OCI-LY7 (cell line): ENCODE data around the gene KRT36. TPM values are rescaled to one million over a fixed set of nuclear protein-coding genes. Genes with fewer than 3 reads are reported as not detected.

ENCODE experiments used
- BruUV-seq: library from RNA; stranded (reverse); fragments of 400-500 nt; replicated peaks from 2 replicates; lab custom pipeline; 2021; lab: Mats Ljungman, UMichigan
- CTCF ChIA-PET: fragments of 300-600 bp; sonication (Branson Sonifier 250); formaldehyde crosslinking; loops from one replicate; lab custom pipeline; 2022; ENCODE audit warnings: antibody characterized with exemption; ENCODE audit not compliant: unreplicated experiment; lab: Charles Lee
- POLR2A ChIA-PET: fragments of 300-600 bp; sonication (Branson Sonifier 250); formaldehyde crosslinking; loops from one replicate; lab custom pipeline; 2022; ENCODE audit warnings: antibody characterized with exemption; lab: Charles Lee
- DNase-seq: peaks from one replicate; pipeline ENCODE4 v3.0.0-alpha.2; 2015; ENCODE audit warnings: low spot score
- H2AFZ ChIP-seq: fragments of 200-600 bp; sonication (generic), shearing (Covaris generic); 2 replicates; pipeline ENCODE4 v1.6.1; 2014; ENCODE audit warnings: mild to moderate bottlenecking, antibody characterized with exemption, low read length, moderate library complexity
- H3K27ac ChIP-seq: fragments of 200-600 bp; sonication (generic); 2 replicates; pipeline ENCODE4 v1.5.1; 2014; ENCODE audit warnings: mixed run types, low read depth, mild to moderate bottlenecking, moderate library complexity, low read length, inconsistent platforms; ENCODE audit not compliant: poor library complexity, severe bottlenecking
- H3K36me3 ChIP-seq: fragments of 200-600 bp; sonication (generic); 2 replicates; pipeline ENCODE4 v1.6.1; 2014; ENCODE audit warnings: mild to moderate bottlenecking, antibody characterized with exemption, low read length, moderate library complexity, mixed read lengths; ENCODE audit not compliant: insufficient read depth
- H3K4me1 ChIP-seq: fragments of 200-600 bp; sonication (generic); 2 replicates; pipeline ENCODE4 v1.5.1; 2014; ENCODE audit warnings: mild to moderate bottlenecking, low read length; ENCODE audit not compliant: insufficient read depth, poor library complexity, severe bottlenecking
- H3K4me2 ChIP-seq: fragments of 200-600 bp; sonication (generic); 2 replicates; pipeline ENCODE4 v1.6.1; 2014; ENCODE audit warnings: mild to moderate bottlenecking, low read length
- H3K4me3 ChIP-seq: fragments of 200-600 bp; sonication (generic); 2 replicates; pipeline ENCODE4 v1.5.1; 2014; ENCODE audit warnings: mild to moderate bottlenecking, low read depth, low read length; ENCODE audit not compliant: poor library complexity, severe bottlenecking
- H3K79me2 ChIP-seq: fragments of 200-600 bp; sonication (generic); 2 replicates; pipeline ENCODE4 v1.6.1; 2016; ENCODE audit warnings: low read depth, mild to moderate bottlenecking, low read length, moderate library complexity, mixed read lengths; ENCODE audit not compliant: insufficient read depth
- H3K9me2 ChIP-seq: fragments of 200-600 bp; sonication (generic); 2 replicates; pipeline ENCODE4 v1.6.1; 2016; ENCODE audit warnings: mild to moderate bottlenecking, low read length, mixed read lengths; ENCODE audit not compliant: insufficient read depth
- H3K9me3 ChIP-seq: fragments of 200-600 bp; sonication (generic); 2 replicates; pipeline ENCODE4 v1.6.1; 2014; ENCODE audit warnings: mild to moderate bottlenecking, mixed run types, low read length, mixed read lengths
- H4K20me1 ChIP-seq: fragments of 200-600 bp; sonication (generic); 2 replicates; pipeline ENCODE4 v1.6.1; 2014; ENCODE audit warnings: mild to moderate bottlenecking, antibody characterized with exemption, low read length, moderate library complexity, mixed read lengths; ENCODE audit not compliant: insufficient read depth
- EZH2phosphoT487 ChIP-seq: fragments of 200-600 bp; sonication (generic); IDR thresholded peaks from 2 replicates; pipeline ENCODE4 v1.6.1; 2018; ENCODE audit warnings: low read depth, borderline replicate concordance, mild to moderate bottlenecking, mixed run types, antibody characterized with exemption, low read length, moderate library complexity, mixed read lengths
- intact Hi-C: fragments of 100-400 bp; cut with micrococcal nuclease; formaldehyde crosslinking; loops from one replicate; pipeline ENCODE4 v1.10.0; 2022; ENCODE audit not compliant: unreplicated experiment
- total RNA-seq, 2 experiments: library from RNA; depleted of rRNA in 1 of 2; stranded (reverse); fragments of >200 nt in 1 of 2; shearing (Covaris generic) in 1 of 2; gene quantifications; 2 replicates each; pipeline ENCODE4 v1.2.3, GENCODE V29; 2014 to 2022
- TF ChIP-seq, protein P1 (sequence below): fragments of 200-600 bp; sonication (generic); conservative IDR thresholded peaks from 2 replicates; pipeline ENCODE4 v1.5.1; 2014; ENCODE audit warnings: mild to moderate bottlenecking, antibody characterized with exemption, low read length, moderate library complexity, mixed read lengths

Gene KRT36
- total RNA-seq, 2 experiments from 2014 or later = not detected

DNA sequence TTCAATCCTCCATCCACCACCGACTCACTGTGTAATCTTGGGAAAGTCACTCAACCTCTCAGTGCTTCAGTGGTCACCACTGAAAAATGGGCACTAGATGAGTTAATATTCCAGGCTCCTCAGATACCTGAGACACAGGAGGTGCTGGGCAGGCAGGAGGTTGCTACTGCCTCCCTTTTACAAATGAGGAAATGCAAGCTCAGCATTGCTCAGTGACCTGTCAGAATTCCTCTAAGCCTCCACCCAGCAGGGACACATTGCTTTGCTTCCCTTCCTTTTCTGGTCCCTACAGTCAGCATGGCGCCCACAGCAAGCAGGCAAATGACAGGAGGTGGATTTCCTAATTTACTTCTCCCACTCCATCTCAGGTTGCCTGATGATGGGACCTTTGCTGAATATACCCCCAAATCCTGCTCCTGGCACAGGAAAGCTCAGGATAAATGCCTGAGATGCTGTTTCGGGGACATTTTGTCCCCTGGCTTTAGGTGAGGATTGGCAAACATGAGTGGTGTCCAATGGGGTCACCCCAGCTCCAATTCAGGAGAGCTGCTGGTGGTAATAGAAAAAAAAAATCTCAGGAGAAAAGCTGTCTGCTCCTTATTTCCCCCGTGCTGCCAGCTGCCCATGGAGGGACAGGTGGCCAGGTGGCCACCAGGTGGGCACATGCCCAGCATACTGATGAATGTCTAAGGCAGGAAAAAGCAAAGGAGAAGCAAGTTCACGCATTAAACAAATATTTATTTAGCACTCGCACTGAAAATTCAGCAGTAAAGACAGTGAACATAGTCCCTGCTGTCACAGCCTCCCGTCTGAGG lies 20.7 kb upstream of the KRT36 start:
- no peak overlapping the region for H3K27ac ChIP-seq
- TF ChIP-seq EZH2phosphoT487 = no peak
- no peak for DNase-seq
- H3K9me2 ChIP-seq = no peaks in the 10 kb centered on the region
- no peaks in the 10 kb centered on the region for H4K20me1 ChIP-seq
- H2AFZ ChIP-seq = no peak overlapping the region
- POLR2A ChIA-PET = no interaction called here
- no peaks in the 10 kb centered on the region for H3K4me1 ChIP-seq
- CTCF ChIA-PET = no interaction called here
- no peaks in the 10 kb centered on the region for H3K9me3 ChIP-seq
- no peak overlapping the region for H3K4me3 ChIP-seq
- no peaks in the 10 kb centered on the region for H3K79me2 ChIP-seq
- no TSS peak for BruUV-seq
- H3K4me2 ChIP-seq = no peak overlapping the region
- no peaks in the 10 kb centered on the region for H3K36me3 ChIP-seq
- intact Hi-C loops = no loop called here

DNA sequence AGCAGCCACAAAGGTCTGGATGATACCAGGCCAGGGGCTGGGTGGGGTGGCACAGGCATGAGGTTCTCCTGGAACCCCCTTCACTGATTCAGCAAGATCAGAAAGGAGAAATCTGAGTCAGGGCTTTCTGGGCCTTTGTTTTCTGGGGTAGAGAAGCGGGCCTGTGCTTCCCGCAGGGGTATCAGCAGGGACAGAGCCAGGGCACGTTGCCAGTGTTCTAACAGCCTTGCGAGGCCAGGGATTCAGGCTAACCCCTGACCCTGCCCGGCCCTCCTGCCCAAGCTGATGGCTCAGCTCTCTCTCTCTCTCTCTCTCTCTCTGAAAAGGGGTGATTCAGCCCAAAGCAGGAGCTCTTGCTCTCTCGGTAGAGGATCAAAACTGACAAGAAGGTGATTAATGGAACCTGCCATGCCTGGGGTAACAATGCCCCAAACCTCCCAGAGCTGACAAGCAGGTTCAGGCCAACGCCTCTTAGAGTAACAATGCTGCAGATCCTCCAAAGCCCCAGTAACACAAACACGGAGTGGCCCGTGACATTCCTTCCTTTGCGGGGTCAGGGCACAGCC lies 17.7 kb upstream of the KRT36 start:
- intact Hi-C loops = no loop called here
- ChIA-PET POLR2A (no interaction called here), CTCF (no interaction called here)
- Histone ChIP-seq H4K20me1 (no peaks in the 10 kb centered on the region), H3K9me3 (no peaks in the 10 kb centered on the region), H3K27ac (no peak overlapping the region), H3K36me3 (no peaks in the 10 kb centered on the region), H3K79me2 (no peaks in the 10 kb centered on the region), H3K4me3 (no peak overlapping the region), H3K4me2 (no peak overlapping the region), H3K9me2 (no peaks in the 10 kb centered on the region), H2AFZ (no peak overlapping the region), H3K4me1 (no peaks in the 10 kb centered on the region)
- BruUV-seq = no TSS peak
- DNase-seq = no peak
- TF ChIP-seq EZH2phosphoT487 = no peak
- TF ChIP-seq, protein P1, sequence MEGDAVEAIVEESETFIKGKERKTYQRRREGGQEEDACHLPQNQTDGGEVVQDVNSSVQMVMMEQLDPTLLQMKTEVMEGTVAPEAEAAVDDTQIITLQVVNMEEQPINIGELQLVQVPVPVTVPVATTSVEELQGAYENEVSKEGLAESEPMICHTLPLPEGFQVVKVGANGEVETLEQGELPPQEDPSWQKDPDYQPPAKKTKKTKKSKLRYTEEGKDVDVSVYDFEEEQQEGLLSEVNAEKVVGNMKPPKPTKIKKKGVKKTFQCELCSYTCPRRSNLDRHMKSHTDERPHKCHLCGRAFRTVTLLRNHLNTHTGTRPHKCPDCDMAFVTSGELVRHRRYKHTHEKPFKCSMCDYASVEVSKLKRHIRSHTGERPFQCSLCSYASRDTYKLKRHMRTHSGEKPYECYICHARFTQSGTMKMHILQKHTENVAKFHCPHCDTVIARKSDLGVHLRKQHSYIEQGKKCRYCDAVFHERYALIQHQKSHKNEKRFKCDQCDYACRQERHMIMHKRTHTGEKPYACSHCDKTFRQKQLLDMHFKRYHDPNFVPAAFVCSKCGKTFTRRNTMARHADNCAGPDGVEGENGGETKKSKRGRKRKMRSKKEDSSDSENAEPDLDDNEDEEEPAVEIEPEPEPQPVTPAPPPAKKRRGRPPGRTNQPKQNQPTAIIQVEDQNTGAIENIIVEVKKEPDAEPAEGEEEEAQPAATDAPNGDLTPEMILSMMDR = no peak

DNA sequence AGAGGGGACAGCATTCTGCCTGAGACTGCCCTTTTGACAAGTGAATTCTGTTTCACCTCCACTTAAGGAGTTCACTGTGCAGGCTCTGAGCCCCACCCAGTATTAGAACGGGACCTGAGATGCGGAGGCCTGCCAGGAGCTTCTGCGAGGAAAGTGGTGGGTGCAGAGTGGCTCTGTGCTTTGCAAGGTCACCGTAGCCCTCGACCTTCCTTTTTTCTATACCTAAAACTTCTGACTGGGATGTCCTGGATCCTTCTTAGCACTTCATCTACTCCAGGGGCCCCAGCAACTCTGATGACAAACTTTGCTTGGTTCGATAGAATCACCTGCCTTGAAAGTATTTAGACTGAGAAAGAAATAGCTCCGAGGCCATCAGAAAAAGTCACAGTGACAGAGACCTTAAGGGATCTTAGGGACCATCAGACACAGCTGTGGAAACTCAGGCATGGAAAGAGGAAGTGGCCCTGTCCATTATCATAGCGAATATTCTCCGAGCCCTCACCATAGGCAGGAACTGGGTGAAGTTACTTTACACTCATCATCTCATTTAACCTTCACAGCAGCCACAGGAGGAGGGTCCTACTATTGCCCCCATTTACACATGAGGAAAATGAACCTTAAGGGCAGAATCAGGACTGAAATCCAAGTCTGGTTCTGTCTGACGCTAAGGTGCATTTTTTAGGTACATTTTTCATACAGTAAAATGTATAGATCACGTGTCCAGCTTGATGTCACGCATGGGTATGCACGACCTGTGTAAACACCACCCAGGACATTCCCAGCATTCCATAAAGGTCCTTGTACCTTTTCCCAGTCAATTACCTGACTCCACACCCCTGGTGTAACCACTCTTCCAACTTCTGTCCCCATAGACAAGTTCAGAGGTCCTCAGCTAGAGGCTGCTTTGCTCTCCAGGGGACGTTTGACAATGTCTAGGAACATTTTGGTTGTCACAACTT lies 16.4 kb upstream of the KRT36 start:
- ChIA-PET CTCF (no interaction called here), POLR2A (no interaction called here)
- intact Hi-C loops = no loop called here
- no peaks in the 10 kb centered on the region for H3K4me1 ChIP-seq
- no TSS peak for BruUV-seq
- H3K4me3 ChIP-seq = no peak overlapping the region
- no peak overlapping the region for H3K4me2 ChIP-seq
- TF ChIP-seq EZH2phosphoT487 = no peak
- TF ChIP-seq, protein P1 = no peak
- H3K36me3 ChIP-seq = no peaks in the 10 kb centered on the region
- DNase-seq = peak; percentile 28
- no peaks in the 10 kb centered on the region for H3K79me2 ChIP-seq
- H3K9me2 ChIP-seq = no peaks in the 10 kb centered on the region
- H3K9me3 ChIP-seq = no peaks in the 10 kb centered on the region
- no peak overlapping the region for H2AFZ ChIP-seq
- H3K27ac ChIP-seq = no peak overlapping the region
- H4K20me1 ChIP-seq = no peaks in the 10 kb centered on the region
